ENCODE data around the gene PLEKHG5.

DNA sequence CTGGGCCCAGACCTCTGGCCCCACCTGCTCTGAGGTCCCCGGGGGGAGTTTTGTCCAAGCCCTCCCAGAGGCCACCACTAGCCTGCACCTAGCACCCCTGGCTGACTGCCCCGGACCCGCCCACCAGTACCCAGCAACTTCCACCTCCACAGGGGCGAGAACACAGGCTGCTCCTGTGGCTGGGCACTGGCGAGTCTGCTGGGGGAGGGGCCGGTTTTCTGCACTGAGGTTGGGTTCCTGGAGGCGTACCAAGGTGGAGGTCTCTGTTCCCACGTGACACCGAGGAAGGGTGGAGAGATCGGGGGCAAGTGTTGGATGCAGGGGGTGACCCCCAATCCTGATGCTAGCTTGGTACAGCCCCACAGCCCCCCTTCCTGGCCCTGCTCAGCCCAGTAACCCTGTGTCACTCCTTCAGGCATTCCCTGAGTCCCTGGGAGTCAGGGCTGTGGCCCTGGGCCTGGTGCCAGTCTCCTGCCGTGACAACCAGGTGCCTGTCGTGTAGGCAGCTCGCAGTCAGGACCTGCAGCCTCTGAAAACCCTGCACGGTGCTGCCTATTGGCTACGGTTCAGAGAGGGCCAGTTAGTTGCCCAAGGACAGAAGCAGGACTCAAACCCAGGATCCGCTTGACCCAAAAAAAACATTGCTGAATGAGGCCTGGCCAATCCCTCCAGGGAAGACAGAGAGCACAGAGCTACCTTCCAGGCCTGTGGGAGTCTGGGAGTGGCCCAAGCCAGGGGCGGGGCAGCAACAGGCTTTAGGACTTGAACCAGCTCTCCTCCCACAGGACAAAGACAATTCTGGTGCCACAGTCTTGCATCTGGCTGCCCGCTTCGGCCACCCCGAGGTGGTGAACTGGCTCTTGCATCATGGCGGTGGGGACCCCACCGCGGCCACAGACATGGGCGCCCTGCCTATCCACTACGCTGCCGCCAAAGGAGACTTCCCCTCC is 63.8 kb downstream of the PLEKHG5 start:
- TF ChIP-seq, protein P1, sequence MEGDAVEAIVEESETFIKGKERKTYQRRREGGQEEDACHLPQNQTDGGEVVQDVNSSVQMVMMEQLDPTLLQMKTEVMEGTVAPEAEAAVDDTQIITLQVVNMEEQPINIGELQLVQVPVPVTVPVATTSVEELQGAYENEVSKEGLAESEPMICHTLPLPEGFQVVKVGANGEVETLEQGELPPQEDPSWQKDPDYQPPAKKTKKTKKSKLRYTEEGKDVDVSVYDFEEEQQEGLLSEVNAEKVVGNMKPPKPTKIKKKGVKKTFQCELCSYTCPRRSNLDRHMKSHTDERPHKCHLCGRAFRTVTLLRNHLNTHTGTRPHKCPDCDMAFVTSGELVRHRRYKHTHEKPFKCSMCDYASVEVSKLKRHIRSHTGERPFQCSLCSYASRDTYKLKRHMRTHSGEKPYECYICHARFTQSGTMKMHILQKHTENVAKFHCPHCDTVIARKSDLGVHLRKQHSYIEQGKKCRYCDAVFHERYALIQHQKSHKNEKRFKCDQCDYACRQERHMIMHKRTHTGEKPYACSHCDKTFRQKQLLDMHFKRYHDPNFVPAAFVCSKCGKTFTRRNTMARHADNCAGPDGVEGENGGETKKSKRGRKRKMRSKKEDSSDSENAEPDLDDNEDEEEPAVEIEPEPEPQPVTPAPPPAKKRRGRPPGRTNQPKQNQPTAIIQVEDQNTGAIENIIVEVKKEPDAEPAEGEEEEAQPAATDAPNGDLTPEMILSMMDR (IDR thresholded peaks at IDR 0.05): no peak
- no peak for TF ChIP-seq POLR2A (IDR thresholded peaks at IDR 0.05)

Measured in lower leg skin (tissue), 3 donors.